Raji (cell line): ENCODE measurements around the gene IRF8.

Source experiments
- POLR2A ChIP-seq: IDR thresholded peaks from 2 replicates; pipeline ENCODE4 v1.6.1; 2011; ENCODE audit warnings: low read depth, low read length, control low read depth; ENCODE audit not compliant: insufficient read depth

The IRF8 gene, protein sequence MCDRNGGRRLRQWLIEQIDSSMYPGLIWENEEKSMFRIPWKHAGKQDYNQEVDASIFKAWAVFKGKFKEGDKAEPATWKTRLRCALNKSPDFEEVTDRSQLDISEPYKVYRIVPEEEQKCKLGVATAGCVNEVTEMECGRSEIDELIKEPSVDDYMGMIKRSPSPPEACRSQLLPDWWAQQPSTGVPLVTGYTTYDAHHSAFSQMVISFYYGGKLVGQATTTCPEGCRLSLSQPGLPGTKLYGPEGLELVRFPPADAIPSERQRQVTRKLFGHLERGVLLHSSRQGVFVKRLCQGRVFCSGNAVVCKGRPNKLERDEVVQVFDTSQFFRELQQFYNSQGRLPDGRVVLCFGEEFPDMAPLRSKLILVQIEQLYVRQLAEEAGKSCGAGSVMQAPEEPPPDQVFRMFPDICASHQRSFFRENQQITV

GRCh38 chr16:85898521-85899442 is at the start of gene IRF8:
Gene IRF8, plus strand, starts transcription at chr16:85899162. Its CDS starts 3,854 bp downstream, at chr16:85903016.
- peak; percentile 99 for TF ChIP-seq POLR2A

DNA sequence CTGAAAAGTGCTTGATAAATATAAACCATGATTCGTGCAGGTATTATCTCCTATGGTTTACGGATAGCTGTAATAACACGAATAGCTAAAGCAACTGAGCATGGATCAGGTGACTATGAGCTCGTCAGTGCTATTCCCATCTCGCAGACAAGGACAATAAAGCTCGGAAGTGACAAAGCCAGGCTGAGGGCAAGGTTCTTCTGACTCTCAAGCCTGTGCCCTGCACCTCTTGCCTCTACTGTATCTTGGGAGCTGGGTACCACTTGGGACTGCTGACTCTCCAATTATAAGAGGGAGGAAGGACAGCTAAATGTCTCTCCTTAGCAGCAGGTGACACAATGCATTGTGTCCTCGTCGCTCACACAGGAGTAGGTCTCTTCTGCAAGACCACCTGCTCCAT is 49.6 kb upstream of the IRF8 start:
- no peak for TF ChIP-seq POLR2A

- TF ChIP-seq POLR2A = no peak
Observed at GRCh38 chr16:85850344-85850880, 48.5 kb upstream of the IRF8 start.

DNA sequence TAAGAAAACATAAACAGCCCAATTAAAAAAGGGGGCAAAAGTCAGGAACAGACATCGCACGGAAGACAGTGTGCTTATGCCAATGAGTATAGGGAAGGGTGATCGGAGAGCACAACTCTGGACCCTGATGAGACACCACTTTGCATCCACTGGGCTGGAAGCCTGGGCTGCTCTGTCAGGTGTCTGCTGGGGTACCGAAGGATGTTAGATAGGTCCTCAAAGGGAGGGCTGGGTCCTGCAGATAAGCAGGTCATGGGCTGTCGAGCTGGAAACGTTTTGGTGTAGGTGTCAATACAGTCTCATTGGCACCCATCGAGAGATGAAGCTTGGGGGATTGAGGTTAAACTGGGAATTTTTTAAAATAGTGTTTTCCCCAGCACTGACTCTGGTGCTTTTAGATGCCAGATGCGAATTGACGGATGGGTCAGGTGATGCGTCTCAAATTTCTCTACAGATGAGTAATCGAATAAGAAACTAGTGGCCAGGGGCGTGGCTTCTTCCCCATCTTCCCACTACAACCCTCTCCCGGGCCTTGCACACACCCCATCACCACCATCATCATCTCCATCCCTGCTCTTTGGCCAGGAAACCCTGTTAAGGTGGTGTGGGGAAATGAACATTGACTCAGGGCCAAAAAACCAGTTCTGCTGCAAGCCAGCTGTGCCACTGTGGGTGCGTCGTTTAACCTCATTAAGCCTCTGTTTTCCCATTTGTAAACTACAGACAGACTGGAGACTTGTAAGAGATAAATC is 47.8 kb upstream of the IRF8 start:
- TF ChIP-seq POLR2A = no peak

DNA sequence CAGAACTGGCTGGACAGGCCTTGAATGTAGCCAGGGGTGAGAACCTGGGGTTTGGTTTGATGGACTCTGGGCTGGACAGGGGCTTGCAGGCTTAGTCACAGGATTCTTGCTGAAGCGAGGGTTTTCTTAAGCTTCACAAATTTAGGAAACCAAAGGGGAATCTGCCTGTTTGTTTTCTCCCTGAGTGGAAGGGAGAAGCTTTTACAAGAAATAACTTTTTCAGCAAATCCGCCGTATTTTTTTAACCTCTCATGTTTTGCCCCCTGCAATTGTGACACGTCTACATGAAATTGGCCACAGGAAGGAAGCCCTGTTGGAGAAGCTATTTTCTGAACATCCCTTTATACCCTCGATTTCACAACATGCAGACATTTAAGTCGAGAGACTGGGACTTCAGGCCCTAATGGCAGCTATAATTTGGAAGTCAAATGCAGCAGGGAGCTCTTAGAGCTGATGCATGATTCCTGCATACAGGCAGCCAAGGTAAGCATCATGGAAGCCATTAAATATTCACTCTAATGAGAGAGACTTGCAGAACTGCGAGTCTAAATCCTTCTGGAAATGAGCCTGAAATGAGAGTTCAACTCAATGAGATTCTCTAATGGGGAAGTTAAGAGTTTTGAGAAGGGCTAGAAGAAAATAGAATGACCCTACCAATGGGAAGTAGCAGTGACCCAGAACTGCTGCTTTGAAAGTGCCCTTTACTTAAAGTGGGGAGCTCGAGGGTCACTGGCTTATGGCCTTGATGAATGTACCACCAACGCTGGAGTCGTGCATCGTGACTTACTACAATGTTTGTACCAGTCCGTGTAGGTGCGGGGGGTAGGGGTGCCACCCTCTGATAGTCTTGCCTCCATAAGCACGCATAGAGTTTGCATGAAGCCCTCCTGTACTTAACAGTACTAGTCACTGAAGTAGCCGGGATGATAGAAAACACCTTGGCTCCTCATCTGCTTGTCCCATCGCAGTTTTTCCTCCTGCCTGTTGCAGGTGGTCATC is 45.1 kb upstream of the IRF8 start:
- TF ChIP-seq POLR2A = no peak

DNA sequence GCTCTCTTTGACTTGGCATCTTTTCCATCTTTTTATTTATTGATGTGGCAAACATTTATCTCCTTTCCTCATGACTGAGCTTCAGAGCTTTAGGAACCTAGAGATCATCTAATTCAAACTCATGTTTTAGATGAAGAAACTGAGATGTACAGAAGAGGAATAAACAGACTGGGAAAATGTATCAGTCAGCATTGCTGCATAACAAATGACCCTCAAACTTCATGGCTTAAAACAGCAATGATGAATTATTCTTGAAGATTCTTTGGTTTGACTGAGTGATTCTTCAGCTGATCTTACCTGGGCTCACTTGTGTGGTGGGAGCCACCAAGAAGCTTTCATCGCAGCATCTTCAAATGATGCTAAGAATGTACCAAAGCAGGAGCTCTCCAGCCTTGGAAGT is 44.0 kb upstream of the IRF8 start:
- no peak for TF ChIP-seq POLR2A

- no peak for TF ChIP-seq POLR2A
Observed at GRCh38 chr16:85856079-85856478, 42.9 kb upstream of the IRF8 start.

DNA sequence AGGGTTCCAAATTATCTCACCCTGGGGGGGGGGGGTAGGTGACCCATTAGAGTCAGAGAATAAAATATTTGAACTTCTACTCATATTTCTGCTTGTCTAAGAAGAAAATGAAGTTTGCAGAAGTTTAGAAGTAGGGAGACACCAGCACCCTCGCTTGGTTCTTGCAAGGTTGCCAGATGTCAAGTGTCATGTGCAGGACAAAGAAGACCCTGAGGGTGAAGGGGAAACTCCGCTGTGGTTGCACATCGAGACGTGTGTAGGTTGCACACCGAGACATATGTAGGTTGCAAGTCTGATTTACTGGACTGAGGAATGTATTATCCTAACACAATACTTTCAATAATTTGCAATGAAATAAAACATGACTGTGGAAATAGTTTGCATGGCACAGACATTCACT is 42.4 kb upstream of the IRF8 start:
- TF ChIP-seq POLR2A = no peak

- no peak for TF ChIP-seq POLR2A
Observed at GRCh38 chr16:85857406-85857805, 41.6 kb upstream of the IRF8 start.

DNA sequence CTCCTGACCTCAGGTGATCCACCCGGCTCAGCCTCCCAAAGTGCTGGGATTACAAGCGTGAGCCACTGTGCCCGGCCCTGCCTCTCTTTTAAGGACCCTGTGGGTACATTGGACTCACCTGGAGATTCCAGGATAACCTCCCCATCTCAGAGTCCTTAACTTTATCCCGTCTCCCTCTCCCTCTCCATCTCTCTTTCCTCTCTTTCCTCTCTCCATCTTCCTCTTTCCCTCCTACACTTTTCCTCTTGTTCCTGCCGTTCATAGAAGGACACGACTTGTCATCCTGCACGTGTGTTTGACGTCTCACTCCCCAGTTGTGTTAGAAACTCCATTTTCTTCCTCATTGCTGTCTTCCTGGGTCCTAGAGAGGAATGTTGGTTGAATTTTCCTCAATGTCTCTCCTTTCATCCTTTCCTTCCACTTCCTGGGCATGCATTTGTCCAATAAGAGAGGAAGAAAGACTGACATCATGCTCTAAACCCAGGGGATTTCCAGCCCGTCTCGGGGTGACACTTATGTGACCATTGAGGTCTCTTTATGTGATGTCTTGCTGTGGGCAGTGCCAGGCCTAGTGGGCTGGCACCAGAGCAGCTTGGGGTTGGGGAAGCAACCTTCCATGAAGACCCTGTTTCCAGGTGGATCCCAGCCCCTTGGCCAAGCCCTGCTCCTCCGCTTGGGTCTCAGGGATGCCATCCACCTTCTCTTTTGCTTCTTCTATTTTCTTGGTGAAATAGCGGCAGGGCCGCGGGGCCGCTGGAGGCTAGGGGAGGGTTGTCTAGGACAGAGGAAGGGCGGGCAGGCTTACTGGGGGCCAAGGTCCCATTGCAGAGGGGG is 39.8 kb upstream of the IRF8 start:
- TF ChIP-seq POLR2A = no peak

DNA sequence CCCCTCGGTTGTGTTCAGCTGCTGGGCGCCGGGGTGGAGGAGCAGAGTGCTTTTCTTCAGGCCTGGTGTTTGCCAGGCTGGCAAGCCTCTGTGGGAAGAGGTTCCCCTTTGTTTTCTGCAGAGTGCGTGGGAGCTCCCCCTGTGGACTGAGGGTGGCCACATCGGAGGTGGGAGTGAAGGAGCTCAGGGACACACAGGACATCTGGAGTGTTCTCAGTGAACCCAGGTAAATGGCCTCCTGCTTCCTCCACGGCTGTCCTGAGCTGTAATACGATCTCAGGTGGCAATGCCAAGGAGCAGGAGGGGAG is 39.2 kb upstream of the IRF8 start:
- no peak for TF ChIP-seq POLR2A

GRCh38 chr16:85860413-85861094 is 38.4 kb upstream of the IRF8 start:
- TF ChIP-seq POLR2A = no peak
